ENCODE data around the gene KIAA0753.
"Not testable (repeated sequence)": the region's sequence is repeated elsewhere in the genome, so short reads cannot be mapped to it uniquely, and the experiment has no call there.

Gene KIAA0753

DNA sequence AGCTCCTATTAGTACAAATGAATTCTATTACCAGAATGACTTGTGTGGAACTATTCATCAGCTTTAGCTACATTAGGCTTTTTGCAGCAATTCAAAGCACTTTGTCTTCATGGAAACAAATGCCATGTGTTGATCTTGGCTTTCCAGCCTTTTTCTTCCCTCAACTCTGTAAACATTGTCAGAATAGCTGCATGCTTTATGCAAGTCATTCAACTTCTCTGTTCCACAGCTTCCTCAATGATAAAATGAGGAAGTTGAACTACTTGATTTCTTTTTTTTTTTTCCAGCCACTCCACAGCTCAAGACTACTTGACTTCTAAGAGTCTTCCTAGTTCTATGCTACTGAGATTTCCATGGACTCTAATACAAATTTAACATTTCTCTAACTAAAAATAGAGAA lies 41.1 kb downstream of the KIAA0753 start:
- no peak for DNase-seq (ENCODE audit: extremely low read depth in 1 of 2, low read depth in 1 of 2)

DNA sequence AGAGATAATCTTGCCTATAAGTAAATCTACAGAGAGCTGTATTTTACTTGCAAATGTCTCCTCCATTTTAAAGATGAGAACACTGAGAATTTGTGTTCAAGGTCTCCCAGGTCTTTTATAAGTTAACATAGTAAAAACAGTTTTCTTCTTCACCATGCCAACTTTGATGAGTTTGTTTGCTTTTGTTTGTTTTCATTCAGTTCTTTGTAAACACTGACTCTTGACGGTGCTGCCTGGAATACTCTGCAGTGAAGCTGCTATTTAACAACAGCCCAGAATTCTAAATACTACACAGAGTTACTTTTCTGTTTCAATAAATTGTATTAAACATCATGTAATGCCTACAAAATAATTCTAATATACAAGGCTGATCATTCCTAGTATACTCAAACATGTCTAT lies 42.8 kb downstream of the KIAA0753 start:
- no peak for DNase-seq (ENCODE audit: extremely low read depth in 1 of 2, low read depth in 1 of 2)

DNA sequence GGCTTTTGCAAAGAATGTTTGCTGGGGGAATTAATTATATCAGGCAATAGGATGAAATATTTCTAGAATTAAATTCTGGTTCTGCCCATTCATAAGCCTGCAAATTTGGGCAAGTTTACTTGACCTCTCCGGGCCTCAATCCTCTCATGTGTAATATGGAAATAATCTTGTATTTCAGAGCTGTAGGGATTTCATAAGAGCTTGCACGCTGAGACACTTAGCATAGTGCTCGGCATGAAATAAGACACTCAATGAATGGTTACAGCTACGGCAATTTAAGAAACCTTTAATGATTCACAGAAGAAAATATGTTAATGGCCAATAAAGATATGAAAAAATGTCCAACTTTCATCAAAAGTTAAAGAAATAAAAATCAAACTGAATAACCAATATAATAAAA lies 43.6 kb downstream of the KIAA0753 start:
- DNase-seq (ENCODE audit: extremely low read depth in 1 of 2, low read depth in 1 of 2): no peak

DNA sequence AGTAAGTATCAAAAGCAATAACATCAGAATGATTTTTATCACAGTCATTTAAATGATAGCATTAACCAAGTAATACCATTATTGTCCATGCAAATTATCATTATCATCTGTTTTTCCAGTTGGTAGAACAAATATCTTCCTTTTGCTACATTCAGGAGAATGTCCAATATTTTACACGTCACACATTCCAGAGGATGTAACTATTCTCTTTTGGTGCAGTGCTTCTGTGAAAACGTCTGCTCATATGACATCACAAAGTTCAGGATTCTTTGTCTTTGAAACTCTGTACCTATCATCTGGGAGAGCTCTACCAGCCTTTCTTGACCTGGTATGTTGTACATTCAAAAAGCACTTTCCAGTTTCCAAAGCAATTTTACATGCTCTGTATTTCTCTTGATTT lies 44.0 kb downstream of the KIAA0753 start:
- no peak for DNase-seq (ENCODE audit: extremely low read depth in 1 of 2, low read depth in 1 of 2)

DNA sequence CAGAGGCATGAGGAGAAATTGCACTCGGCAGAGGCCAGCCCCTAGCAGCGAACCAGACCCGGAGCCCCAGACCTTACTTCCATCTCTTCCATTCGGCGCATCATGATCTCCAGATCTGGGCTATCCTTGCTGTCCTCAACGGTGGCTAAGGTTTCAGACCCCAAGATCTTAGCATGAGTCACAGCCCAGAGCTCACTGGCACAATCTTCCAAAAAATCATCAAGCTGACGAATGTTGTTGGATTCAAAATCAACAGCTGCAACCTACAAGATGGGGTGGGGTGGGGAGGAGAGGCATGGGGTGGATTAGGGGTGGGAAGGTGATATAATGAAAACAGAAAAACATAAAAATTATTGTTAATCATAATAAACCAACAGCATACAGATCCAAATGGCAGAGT lies 44.4 kb downstream of the KIAA0753 start:
- DNase-seq (ENCODE audit: extremely low read depth in 1 of 2, low read depth in 1 of 2): no peak

DNA sequence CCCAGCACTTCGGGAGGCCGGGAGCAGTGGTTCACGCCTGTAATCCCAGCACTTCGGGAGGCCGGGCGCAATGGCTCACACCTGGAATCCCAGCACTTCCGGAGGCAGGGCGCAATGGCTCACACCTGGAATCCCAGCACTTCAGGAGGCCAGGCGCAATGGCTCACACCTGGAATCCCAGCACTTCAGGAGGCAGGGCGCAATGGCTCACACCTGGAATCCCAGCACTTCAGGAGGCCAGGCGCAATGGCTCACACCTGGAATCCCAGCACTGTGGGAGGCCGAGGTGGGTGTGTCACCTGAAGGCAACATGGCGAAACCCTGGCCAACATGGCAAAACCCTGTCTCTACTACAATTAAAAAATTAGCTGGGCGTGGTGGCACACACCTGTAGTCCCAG lies 47.1 kb downstream of the KIAA0753 start:
- not testable (repeated sequence) for DNase-seq (ENCODE audit: extremely low read depth in 1 of 2, low read depth in 1 of 2)

DNA sequence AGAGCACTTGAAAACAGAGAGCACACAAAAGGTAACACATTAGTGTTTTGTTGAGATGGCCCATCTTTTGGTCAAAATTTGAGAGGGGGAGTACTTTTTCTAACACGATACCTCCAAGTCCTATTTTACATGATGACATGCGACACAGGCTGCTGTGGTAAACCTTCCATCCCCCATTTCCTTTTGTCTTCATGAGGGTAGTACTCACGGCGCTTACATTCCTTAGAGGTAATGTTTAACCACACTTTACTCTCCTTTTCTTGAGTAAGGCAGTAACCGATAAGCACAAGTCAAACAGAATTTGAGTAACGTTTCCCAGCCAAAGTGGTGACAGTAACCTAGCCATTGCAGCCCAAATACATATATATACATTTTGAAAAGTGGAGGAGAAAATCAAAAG lies 48.3 kb downstream of the KIAA0753 start:
- DNase-seq (ENCODE audit: extremely low read depth in 1 of 2, low read depth in 1 of 2): no peak

DNA sequence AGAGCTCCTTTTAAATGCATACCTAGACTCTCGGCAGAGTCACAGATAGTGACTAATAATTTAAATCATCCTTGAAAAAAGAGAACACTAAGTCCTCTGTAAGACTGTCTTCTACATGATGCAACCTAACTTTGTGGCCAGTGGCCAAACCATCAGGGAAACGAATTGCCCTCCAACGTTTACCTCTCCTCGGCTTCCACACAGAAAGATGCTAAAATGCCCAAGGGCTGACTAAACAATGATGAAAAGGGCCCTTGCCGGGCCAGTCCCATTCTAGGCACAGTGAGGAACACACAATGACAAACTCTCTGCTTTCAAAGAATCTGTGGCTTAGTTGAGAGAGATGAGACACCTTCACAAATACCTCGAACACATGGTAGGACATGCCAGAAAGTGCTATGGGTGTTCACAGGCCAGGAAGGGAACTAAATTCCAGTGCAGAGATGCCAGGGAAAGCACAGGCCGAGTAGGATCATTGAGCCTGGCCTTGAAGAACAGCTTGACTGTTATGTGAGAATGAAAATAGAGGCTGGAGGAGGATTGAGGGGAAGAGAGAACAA lies 48.8 kb downstream of the KIAA0753 start:
- no peak for DNase-seq (ENCODE audit: extremely low read depth in 1 of 2, low read depth in 1 of 2)

DNA sequence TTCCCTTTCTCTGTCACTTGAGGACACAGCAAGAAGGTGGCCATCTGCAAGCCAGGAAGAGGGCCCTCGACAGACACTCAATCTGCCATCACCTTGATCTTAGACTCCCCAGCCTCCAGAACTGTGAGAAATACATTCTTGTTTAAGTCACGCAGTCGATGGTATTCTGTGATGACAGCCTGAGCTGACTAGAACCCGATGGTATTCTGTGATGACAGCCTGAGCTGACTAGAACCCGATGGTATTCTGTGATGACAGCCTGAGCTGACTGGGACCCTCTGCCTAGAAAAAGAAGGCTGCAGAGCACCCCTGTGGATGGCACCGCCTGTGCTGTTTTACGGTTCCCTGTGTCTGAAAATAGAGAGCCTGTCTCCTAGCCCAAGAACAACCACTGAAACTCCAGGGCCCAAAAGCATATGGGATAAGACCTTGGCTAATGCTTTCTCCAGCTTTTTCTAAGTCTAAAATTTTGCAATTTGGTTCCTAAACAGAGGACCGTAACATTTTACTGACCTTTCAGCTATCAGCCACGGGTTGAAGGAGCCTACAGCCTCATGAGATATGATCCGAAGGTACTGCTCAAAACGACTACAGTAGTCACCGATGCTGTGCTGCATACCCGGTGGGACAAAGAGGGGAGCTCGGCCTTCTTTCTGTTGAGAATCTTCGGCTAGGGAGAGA lies 51.1 kb downstream of the KIAA0753 start:
- DNase-seq (ENCODE audit: extremely low read depth in 1 of 2, low read depth in 1 of 2): no peak

DNA sequence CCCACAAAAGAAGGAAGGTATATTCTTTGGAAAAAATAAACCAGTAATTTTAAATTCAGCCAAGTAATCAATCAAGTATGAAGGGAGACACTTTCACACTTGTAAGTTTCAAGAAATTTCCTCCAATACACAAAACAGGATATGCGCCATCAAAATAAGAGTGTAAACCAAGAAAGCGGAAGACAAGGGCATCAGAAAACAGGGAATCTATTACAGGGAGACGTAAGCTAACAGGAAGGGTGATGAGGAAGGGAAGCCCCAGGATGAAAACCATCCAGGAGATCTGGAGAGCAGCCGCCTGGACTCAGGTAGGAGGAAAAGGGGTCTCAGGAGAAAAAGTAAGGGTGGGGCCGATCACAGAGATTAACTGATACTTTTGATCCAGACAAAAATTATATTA lies 52.3 kb downstream of the KIAA0753 start:
- no peak for DNase-seq (ENCODE audit: extremely low read depth in 1 of 2, low read depth in 1 of 2)

DNA sequence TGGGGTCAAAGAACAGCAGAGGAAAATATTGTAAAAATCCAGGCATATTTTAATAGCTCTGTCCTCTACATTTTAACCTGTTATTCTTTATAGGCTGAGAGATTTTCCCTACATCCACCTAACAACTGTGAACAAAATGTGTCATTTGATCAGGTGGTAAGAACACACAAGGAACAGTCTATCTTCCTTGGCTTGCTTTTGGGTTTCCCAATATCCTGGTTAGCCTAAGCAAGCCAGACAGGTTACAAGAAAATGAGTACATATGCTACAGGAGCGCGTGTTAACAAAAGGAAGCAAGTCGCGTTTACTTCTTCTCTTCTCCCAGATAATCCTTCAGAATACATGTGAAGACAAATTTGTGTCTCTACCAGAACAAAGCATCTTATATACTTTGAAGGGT lies 53.2 kb downstream of the KIAA0753 start:
- DNase-seq (ENCODE audit: extremely low read depth in 1 of 2, low read depth in 1 of 2): no peak

DNA sequence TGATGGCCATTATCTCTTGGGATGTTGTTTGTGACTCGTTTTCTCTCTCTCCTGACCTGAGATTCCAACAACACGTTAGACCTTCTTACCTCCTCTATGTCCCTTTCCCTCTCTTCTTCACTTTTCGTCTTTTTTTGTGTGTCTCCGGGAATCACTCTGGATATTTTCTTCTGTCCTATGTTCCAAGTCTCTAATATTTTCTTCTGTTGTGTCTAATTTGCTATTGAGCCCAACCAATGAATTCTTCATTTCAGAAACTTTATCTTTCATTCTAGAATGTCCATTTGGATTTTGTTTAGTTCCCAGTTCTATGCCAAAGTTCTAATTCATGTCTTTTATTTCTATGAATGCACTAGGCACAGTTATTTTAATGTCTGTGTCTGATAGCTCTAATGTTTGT lies 57.1 kb downstream of the KIAA0753 start:
- no peak for DNase-seq (ENCODE audit: extremely low read depth in 1 of 2, low read depth in 1 of 2)

DNA sequence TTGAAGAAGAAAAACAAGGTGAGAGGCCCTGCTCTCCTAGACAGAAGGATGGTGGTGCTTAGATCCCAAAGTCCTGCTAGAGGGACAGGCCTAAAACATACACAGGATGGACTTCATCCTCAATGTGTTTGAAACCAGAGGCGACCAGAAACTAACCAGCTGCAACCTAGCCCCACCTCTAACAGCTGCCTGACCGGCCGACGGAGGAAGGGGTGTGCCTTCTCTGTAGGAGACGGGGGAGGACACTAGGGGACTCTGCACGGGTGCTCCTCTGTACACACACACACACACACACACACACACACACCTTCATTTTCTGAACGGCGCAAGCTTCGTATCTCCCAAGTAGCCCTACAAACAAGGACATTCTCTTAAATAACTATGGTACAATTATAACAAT lies 59.9 kb downstream of the KIAA0753 start:
- DNase-seq (ENCODE audit: extremely low read depth in 1 of 2, low read depth in 1 of 2): no peak

DNA sequence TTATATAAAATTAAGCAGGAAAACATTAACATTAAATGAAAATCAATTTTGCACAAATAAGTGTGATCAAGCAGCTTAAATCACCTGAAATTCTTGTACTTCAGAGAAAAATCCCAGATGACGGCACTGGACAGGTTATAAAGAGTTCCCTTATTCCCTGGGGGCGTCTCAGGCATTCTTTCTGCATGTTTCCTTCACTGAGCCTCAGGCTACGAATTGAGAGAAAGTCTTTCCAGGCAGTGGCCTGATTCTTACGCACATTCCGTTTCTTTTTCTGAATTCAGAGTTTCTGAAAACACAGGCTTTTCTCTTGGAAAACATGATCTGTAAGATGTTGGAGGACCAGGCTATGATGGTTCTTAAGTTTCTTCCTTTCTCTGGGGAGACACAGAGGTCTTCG lies 62.0 kb downstream of the KIAA0753 start:
- DNase-seq (ENCODE audit: extremely low read depth in 1 of 2, low read depth in 1 of 2): no peak

DNA sequence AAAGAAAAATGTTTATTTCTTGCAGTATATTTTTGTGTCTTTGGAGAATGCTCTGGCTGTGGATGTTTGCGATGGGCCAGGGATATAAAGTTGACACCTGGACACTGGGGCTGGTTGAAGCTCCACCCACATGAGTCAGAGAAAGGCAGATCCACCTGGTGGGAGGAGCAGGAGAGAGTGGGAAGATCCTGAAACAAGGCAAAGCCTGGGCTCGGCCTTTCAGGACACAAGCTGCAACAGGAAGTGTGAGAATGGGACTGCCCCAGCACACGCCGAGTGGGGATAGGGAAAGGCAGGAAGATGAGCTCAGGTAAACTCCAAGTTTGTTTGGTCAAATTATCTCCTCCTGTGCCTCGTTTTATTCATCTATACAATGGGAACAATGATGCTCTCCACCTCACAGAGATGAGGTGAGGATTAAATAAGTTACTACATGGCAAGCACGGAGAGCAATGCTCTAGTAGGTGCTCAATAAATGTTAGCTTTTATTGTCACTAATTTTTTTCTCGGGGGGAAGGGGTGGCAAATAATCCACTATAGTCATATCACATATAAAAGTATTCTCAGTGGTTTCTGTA lies 62.7 kb downstream of the KIAA0753 start:
- DNase-seq (ENCODE audit: extremely low read depth in 1 of 2, low read depth in 1 of 2): no peak

DNA sequence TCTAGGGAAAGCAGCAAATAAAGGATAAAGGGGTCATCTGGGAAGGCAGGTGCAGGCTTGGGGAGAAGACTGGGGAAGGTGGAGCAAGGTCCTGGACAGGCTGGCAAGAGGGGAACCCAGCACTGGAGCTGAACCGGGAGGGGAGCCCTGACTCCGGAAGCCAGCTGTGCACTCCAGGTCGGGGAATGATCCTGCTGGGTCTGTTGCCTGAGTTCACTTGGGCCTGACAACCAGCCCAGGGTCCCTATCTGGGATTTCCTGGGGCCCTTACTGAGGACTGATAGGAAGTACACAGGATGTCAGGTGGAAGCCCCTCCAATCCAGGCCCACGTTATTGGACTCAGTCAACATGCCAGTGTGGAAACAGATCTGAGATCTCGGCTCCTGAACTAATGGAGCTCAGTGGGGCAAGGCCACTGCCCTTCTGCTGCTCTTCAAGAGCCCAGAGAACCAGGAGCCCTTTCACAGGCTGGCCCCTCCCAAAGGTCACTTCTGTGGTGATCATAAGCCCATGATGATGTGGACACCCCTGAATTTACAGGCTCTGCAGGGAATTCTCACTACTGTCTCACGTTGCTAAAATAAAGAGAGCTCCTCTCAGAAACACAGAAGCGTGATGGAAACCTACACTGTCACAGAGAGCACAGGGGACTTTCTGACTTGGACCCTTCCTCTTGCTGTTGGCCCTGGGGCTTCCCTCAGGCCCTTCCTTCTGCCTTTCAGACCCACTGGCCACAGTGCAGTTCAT lies 64.3 kb downstream of the KIAA0753 start:
- DNase-seq (ENCODE audit: extremely low read depth in 1 of 2, low read depth in 1 of 2): no peak

DNA sequence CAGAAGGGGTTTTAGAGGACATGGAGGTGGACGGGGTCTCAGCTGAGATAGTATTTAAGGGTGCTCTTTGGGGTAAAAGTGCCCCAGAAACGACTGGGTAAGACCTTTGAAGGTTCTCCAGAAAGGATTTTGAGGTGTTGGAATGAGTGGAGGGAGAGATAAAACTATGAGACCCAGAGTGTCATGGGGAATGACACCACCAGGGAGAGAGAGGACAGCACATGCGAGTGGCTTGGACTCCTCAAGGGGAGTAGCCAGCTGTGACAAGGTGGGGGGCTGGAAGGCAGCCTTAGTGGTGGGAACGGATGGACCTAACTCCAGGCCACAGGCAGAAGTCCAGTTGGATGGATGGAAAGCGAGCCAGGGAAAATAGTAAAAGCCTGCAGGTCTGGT lies 64.9 kb downstream of the KIAA0753 start:
- no peak for DNase-seq (ENCODE audit: extremely low read depth in 1 of 2, low read depth in 1 of 2)

DNA sequence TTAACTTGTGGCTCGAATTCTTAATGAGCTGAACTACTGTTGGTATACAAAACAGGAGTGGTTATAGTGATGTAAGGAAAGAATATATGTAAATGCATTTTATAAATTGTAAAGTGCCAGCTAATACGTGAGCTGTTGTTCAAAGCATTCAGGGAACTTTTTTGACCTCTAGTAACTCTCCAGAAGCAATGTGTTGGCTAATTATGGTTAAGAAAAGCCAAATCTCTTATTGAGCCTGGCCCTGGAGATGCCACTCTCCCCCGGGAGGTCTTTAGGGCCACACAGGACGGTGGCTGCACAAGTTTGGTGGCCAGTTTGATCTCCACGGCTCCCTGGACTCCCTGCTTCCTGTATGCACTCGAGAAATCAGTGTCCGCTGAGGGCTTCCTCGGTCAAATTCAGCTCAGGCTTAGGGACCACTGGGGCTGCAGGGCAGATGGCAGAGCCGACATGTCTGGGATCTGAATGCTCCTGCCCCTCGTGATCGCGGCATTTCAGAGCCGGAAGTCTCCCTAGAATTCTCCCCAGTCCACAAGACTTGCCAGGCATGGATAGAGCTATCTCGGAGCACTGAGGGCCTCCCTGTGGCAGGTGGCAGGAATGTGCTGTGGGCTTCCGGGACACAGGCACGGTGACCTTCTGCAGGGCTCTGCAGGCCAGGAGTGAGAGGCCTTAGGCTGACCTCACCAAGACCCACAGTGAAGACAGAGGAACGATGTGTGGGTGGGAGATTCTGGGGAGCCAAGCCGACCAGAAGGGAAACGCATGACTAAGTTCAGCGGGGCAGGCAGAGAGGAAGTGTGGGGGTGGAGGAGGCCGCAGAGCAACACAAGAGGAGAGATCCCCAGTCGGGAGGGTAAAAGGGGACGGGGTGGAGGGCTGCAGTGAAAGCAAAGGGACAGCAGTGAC lies 65.6 kb downstream of the KIAA0753 start:
- no peak for DNase-seq (ENCODE audit: extremely low read depth in 1 of 2, low read depth in 1 of 2)

DNA sequence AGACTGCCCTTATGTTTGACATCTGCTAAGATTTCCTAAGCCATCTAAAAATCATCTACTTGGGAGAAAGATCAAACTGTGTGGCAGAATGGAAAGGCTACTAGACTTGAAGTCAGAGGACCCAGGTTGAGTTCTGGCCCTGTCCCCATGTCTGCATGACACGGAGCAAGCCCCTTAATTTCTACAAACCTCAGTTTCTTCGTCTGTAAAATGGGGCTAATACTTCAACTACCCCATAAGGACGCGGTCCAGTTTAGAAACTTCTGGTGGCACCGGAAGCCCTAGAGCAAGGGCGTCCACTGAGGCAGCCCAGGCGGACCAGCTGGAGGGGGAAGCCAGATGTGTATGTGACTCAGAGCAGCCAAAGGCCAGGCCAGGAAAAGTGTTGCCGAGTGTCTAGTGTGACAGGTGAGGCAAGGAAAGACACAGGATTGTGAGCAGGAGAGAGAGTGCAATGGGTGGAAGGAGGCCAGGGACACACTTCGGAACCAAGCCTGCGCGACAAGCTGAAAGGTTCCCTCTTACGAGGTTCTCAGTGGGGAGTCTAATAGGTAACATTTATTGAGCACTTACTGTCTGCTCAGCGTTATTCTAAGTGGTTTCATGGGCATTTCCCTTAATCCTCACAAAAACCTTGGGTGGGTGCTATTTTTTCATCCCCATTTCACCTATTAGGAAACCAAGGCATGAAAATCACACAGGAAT lies 66.4 kb downstream of the KIAA0753 start:
- DNase-seq (ENCODE audit: extremely low read depth in 1 of 2, low read depth in 1 of 2): no peak

DNA sequence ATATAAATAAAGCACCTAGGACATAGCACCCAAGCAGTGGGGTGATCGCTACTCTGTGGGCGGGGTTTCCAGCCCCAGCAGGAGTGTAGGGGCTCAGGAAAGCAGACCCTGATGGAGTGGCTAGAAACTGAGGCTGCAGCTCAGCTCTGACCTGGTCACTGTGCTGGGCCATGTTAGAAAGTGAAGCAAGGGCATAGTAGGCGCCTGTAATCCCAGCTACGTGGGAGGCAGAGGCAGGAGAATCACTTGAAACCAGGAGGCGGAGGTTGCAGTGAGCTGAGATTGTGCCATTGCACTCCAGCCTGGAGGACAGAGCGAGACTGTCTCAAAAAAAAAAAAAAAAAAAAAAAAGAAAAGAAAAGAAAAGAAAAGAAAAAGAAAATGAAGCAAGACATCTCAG lies 67.0 kb downstream of the KIAA0753 start:
- DNase-seq (ENCODE audit: extremely low read depth in 1 of 2, low read depth in 1 of 2): not testable (repeated sequence)
